Vagina (tissue), 2 donors: ENCODE results near the gene ZMAT5.

Source experiments
- CTCF ChIP-seq, 3 experiments: fragments of 450-650 bp in 2 of 3; fragments of 200-600 bp in 1 of 3; sonication (generic) in 1 of 3; IDR thresholded peaks; one replicate each; pipeline ENCODE4 v1.5.1; 2017 to 2019; ENCODE audit warnings: antibody characterized with exemption in 3 of 3, mild to moderate bottlenecking in 2 of 3, moderate library complexity in 2 of 3
- POLR2AphosphoS5 ChIP-seq, 2 donors: sonication (generic); formaldehyde crosslinking; IDR thresholded peaks; one replicate each; pipeline ENCODE4 v1.9.0; 2017; ENCODE audit warnings: antibody characterized with exemption in 2 of 2, mild to moderate bottlenecking in 2 of 2, low read depth in 1 of 2; ENCODE audit not compliant: insufficient read depth in 1 of 2

GRCh38 chr22:29780748-29781676 lies 14.2 kb upstream of the ZMAT5 start:
- TF ChIP-seq CTCF (IDR thresholded peaks at IDR 0.05) = no peak
- no peak for TF ChIP-seq POLR2AphosphoS5 (IDR thresholded peaks at IDR 0.05; ENCODE audit: insufficient read depth in 1 of 2, low read depth in 1 of 2)
